ENCODE data around the gene RAB11FIP4.
A peak's percentile ranks its signal among the peaks of the same experiment; 100 is the strongest.

The RAB11FIP4 gene

GRCh38 chr17:31467502-31468256 lies 76.2 kb downstream of the RAB11FIP4 start:
- H3K27me3 ChIP-seq (ENCODE audit: control insufficient read depth, insufficient read depth, low read length): no peaks in the 10 kb centered on the region
- peaks cover 25% of the 10 kb centered on the region for H3K4me1 ChIP-seq (ENCODE audit: control insufficient read depth, insufficient read depth, low read length)
- peak overlapping the region; percentile 56 for H3K27ac ChIP-seq (ENCODE audit: low read depth, low read length)
- H3K4me3 ChIP-seq (ENCODE audit: low read depth, low read length): no peak overlapping the region
- no peaks in the 10 kb centered on the region for H3K36me3 ChIP-seq (ENCODE audit: control insufficient read depth, insufficient read depth, low read length)
- 0 out of 2 replicates have a peak overlapping the region, but pooled peaks have one; percentile 19 for H3K9ac ChIP-seq (ENCODE audit: low read depth, low read length)
- no peaks in the 10 kb centered on the region for H3K9me3 ChIP-seq (ENCODE audit: control insufficient read depth, insufficient read depth, low read length)

- H3K36me3 ChIP-seq (ENCODE audit: control insufficient read depth, insufficient read depth, low read length): no peaks in the 10 kb centered on the region
- H3K9me3 ChIP-seq (ENCODE audit: control insufficient read depth, insufficient read depth, low read length): no peaks in the 10 kb centered on the region
- no peaks in the 10 kb centered on the region for H3K27me3 ChIP-seq (ENCODE audit: control insufficient read depth, insufficient read depth, low read length)
- no peak overlapping the region for H3K4me3 ChIP-seq (ENCODE audit: low read depth, low read length)
- peak overlapping the region; percentile 59 for H3K27ac ChIP-seq (ENCODE audit: low read depth, low read length)
- peaks cover 25% of the 10 kb centered on the region for H3K4me1 ChIP-seq (ENCODE audit: control insufficient read depth, insufficient read depth, low read length)
- H3K9ac ChIP-seq (ENCODE audit: low read depth, low read length): no peak overlapping the region
Observed at GRCh38 chr17:31469959-31470358, 78.5 kb downstream of the RAB11FIP4 start.

GRCh38 chr17:31470592-31470991 lies 79.1 kb downstream of the RAB11FIP4 start:
- peaks cover 25% of the 10 kb centered on the region for H3K4me1 ChIP-seq (ENCODE audit: control insufficient read depth, insufficient read depth, low read length)
- no peaks in the 10 kb centered on the region for H3K36me3 ChIP-seq (ENCODE audit: control insufficient read depth, insufficient read depth, low read length)
- no peaks in the 10 kb centered on the region for H3K27me3 ChIP-seq (ENCODE audit: control insufficient read depth, insufficient read depth, low read length)
- no peak overlapping the region for H3K4me3 ChIP-seq (ENCODE audit: low read depth, low read length)
- H3K9me3 ChIP-seq (ENCODE audit: control insufficient read depth, insufficient read depth, low read length): no peaks in the 10 kb centered on the region
- no peak overlapping the region for H3K9ac ChIP-seq (ENCODE audit: low read depth, low read length)
- peak overlapping the region; percentile 59 for H3K27ac ChIP-seq (ENCODE audit: low read depth, low read length)

- Histone ChIP-seq H3K9me3 (ENCODE audit: control insufficient read depth, insufficient read depth, low read length) (no peaks in the 10 kb centered on the region), H3K27ac (ENCODE audit: low read depth, low read length) (no peak overlapping the region), H3K9ac (ENCODE audit: low read depth, low read length) (no peak overlapping the region), H3K4me3 (ENCODE audit: low read depth, low read length) (no peak overlapping the region), H3K36me3 (ENCODE audit: control insufficient read depth, insufficient read depth, low read length) (no peaks in the 10 kb centered on the region), H3K4me1 (ENCODE audit: control insufficient read depth, insufficient read depth, low read length) (peaks cover 25% of the 10 kb centered on the region), H3K27me3 (ENCODE audit: control insufficient read depth, insufficient read depth, low read length) (no peaks in the 10 kb centered on the region)
Observed at GRCh38 chr17:31472137-31472536, 80.7 kb downstream of the RAB11FIP4 start.

GRCh38 chr17:31475378-31476162 lies 84.1 kb downstream of the RAB11FIP4 start:
- H3K9ac ChIP-seq (ENCODE audit: low read depth, low read length): no peak overlapping the region
- H3K27ac ChIP-seq (ENCODE audit: low read depth, low read length): no peak overlapping the region
- H3K9me3 ChIP-seq (ENCODE audit: control insufficient read depth, insufficient read depth, low read length): no peaks in the 10 kb centered on the region
- H3K4me1 ChIP-seq (ENCODE audit: control insufficient read depth, insufficient read depth, low read length): peaks cover 3% of the 10 kb centered on the region; the same call in 1 of the 2 replicates
- H3K36me3 ChIP-seq (ENCODE audit: control insufficient read depth, insufficient read depth, low read length): no peaks in the 10 kb centered on the region
- no peaks in the 10 kb centered on the region for H3K27me3 ChIP-seq (ENCODE audit: control insufficient read depth, insufficient read depth, low read length)
- H3K4me3 ChIP-seq (ENCODE audit: low read depth, low read length): no peak overlapping the region

- Histone ChIP-seq H3K9ac (ENCODE audit: low read depth, low read length) (no peak overlapping the region), H3K4me1 (ENCODE audit: control insufficient read depth, insufficient read depth, low read length) (no peaks in the 10 kb centered on the region; the same call in 1 of the 2 replicates), H3K9me3 (ENCODE audit: control insufficient read depth, insufficient read depth, low read length) (no peaks in the 10 kb centered on the region), H3K27me3 (ENCODE audit: control insufficient read depth, insufficient read depth, low read length) (no peaks in the 10 kb centered on the region), H3K4me3 (ENCODE audit: low read depth, low read length) (no peak overlapping the region), H3K36me3 (ENCODE audit: control insufficient read depth, insufficient read depth, low read length) (no peaks in the 10 kb centered on the region), H3K27ac (ENCODE audit: low read depth, low read length) (no peak overlapping the region)
Observed at GRCh38 chr17:31476525-31477416, 85.3 kb downstream of the RAB11FIP4 start.

GRCh38 chr17:31477417-31478055 lies 86.1 kb downstream of the RAB11FIP4 start:
- Histone ChIP-seq H3K4me3 (ENCODE audit: low read depth, low read length) (no peak overlapping the region), H3K9ac (ENCODE audit: low read depth, low read length) (no peak overlapping the region), H3K9me3 (ENCODE audit: control insufficient read depth, insufficient read depth, low read length) (no peaks in the 10 kb centered on the region), H3K27me3 (ENCODE audit: control insufficient read depth, insufficient read depth, low read length) (no peaks in the 10 kb centered on the region), H3K4me1 (ENCODE audit: control insufficient read depth, insufficient read depth, low read length) (no peaks in the 10 kb centered on the region; the same call in 1 of the 2 replicates), H3K27ac (ENCODE audit: low read depth, low read length) (no peak overlapping the region), H3K36me3 (ENCODE audit: control insufficient read depth, insufficient read depth, low read length) (no peaks in the 10 kb centered on the region)

GRCh38 chr17:31479062-31479408 lies 87.6 kb downstream of the RAB11FIP4 start:
- no peak overlapping the region for H3K4me3 ChIP-seq (ENCODE audit: low read depth, low read length)
- no peaks in the 10 kb centered on the region; the same call in 1 of the 2 replicates for H3K4me1 ChIP-seq (ENCODE audit: control insufficient read depth, insufficient read depth, low read length)
- no peaks in the 10 kb centered on the region for H3K36me3 ChIP-seq (ENCODE audit: control insufficient read depth, insufficient read depth, low read length)
- H3K9me3 ChIP-seq (ENCODE audit: control insufficient read depth, insufficient read depth, low read length): no peaks in the 10 kb centered on the region
- H3K9ac ChIP-seq (ENCODE audit: low read depth, low read length): no peak overlapping the region
- H3K27me3 ChIP-seq (ENCODE audit: control insufficient read depth, insufficient read depth, low read length): no peaks in the 10 kb centered on the region
- H3K27ac ChIP-seq (ENCODE audit: low read depth, low read length): no peak overlapping the region

GRCh38 chr17:31479524-31479923 lies 88.0 kb downstream of the RAB11FIP4 start:
- H3K9ac ChIP-seq (ENCODE audit: low read depth, low read length): no peak overlapping the region

GRCh38 chr17:31480067-31480466 lies 88.6 kb downstream of the RAB11FIP4 start:
- Histone ChIP-seq H3K9me3 (ENCODE audit: control insufficient read depth, insufficient read depth, low read length) (no peaks in the 10 kb centered on the region), H3K27me3 (ENCODE audit: control insufficient read depth, insufficient read depth, low read length) (no peaks in the 10 kb centered on the region), H3K4me1 (ENCODE audit: control insufficient read depth, insufficient read depth, low read length) (no peaks in the 10 kb centered on the region; the same call in 1 of the 2 replicates), H3K9ac (ENCODE audit: low read depth, low read length) (no peak overlapping the region), H3K36me3 (ENCODE audit: control insufficient read depth, insufficient read depth, low read length) (no peaks in the 10 kb centered on the region), H3K27ac (ENCODE audit: low read depth, low read length) (no peak overlapping the region), H3K4me3 (ENCODE audit: low read depth, low read length) (no peak overlapping the region)

More at GRCh38 chr17:31479524-31479923, 88.0 kb downstream of the RAB11FIP4 start:
- no peak overlapping the region for H3K4me3 ChIP-seq (ENCODE audit: low read depth, low read length)
- no peaks in the 10 kb centered on the region; the same call in 1 of the 2 replicates for H3K4me1 ChIP-seq (ENCODE audit: control insufficient read depth, insufficient read depth, low read length)
- no peaks in the 10 kb centered on the region for H3K36me3 ChIP-seq (ENCODE audit: control insufficient read depth, insufficient read depth, low read length)
- no peak overlapping the region for H3K27ac ChIP-seq (ENCODE audit: low read depth, low read length)
- no peaks in the 10 kb centered on the region for H3K27me3 ChIP-seq (ENCODE audit: control insufficient read depth, insufficient read depth, low read length)
- H3K9me3 ChIP-seq (ENCODE audit: control insufficient read depth, insufficient read depth, low read length): no peaks in the 10 kb centered on the region

Measured in HUES48 (cell line).